Skeletal muscle tissue (tissue), 4 donors: ENCODE data around the gene CLDN18. TPM values are rescaled to one million over a fixed set of nuclear protein-coding genes. Genes with fewer than 3 reads are reported as not detected.

Experiments
- H3K27ac ChIP-seq: one replicate; pipeline ENCODE4 v1.7.0; 2013; ENCODE audit warnings: mild to moderate bottlenecking, low read depth, low read length, inconsistent platforms
- H3K27me3 ChIP-seq, 3 donors: one replicate each; pipeline ENCODE4 v1.7.0; 2013; ENCODE audit warnings: low read length in 3 of 3; ENCODE audit not compliant: control insufficient read depth in 3 of 3, insufficient read depth in 3 of 3
- H3K36me3 ChIP-seq, 3 donors: one replicate each; pipeline ENCODE4 v1.7.0; 2013; ENCODE audit warnings: low read length in 3 of 3; ENCODE audit not compliant: control insufficient read depth in 3 of 3, insufficient read depth in 3 of 3
- H3K4me1 ChIP-seq, 3 donors: one replicate each; pipeline ENCODE4 v1.7.0; 2013; ENCODE audit warnings: low read length in 3 of 3, mild to moderate bottlenecking in 3 of 3; ENCODE audit not compliant: control insufficient read depth in 3 of 3, insufficient read depth in 3 of 3
- H3K4me3 ChIP-seq, 3 donors: one replicate each; pipeline ENCODE4 v1.7.0; 2013; ENCODE audit warnings: low read length in 3 of 3
- H3K9ac ChIP-seq, 3 donors: one replicate each; pipeline ENCODE4 v1.7.0; 2013; ENCODE audit warnings: low read length in 3 of 3, mild to moderate bottlenecking in 3 of 3, moderate library complexity in 2 of 3, low read depth in 1 of 3
- H3K9me3 ChIP-seq, 3 donors: one replicate each; pipeline ENCODE4 v1.7.0; 2013; ENCODE audit warnings: low read length in 3 of 3; ENCODE audit not compliant: control insufficient read depth in 3 of 3
- total RNA-seq: library from RNA; depleted of rRNA; stranded (reverse); fragments of >200 nt; gene quantifications from one replicate; pipeline ENCODE4 v1.2.3, GENCODE V29; 2014
- donor health status: Osteomylitis.

The CLDN18 gene
- total RNA-seq, 1 donor from 2014 or later = under 0.01 TPM

DNA sequence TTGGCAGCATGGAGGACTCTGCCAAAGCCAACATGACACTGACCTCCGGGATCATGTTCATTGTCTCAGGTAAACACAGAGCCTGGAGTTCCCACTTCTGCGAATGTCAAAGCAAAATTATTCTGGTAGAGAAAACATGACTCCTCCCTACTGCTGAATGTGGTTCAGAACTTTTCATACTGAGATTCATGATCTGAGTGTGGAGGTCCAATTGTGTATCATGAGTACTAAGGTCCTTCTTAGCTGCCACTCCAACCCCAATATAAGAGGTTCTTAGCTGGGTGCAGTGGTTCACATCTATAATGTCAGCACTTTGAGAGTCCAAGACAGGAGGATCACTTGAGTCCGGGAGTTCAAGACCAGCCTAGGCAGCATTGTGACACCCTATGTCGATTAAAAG lies 13.8 kb downstream of the CLDN18 start:
- Histone ChIP-seq H3K9me3 (no peaks in the 10 kb centered on the region), H3K9ac (no peak overlapping the region), H3K4me3 (no peak overlapping the region), H3K27ac (no peak overlapping the region), H3K36me3 (no peaks in the 10 kb centered on the region), H3K27me3 (no peaks in the 10 kb centered on the region), H3K4me1 (no peaks in the 10 kb centered on the region)

DNA sequence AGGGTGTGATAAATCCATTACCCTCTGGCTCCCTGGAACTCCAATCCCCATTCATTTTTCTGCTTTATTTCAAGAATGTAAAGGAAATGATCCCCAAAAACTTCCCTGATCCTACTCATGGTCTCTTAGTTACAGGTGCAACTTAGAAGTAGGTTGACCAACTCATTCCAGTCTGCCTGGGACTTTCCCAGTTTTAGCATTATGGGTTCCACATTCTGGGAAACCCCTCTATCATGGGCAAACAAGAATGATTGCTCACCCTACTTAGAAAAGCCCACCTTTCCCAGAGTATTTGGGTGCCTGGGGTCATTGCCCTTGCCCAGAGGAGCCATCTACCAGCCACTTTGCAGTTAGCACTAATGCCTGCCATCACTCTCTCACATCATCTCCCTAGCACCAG lies 15.6 kb downstream of the CLDN18 start:
- Histone ChIP-seq H3K36me3 (no peaks in the 10 kb centered on the region), H3K27ac (no peak overlapping the region), H3K4me1 (no peaks in the 10 kb centered on the region), H3K4me3 (no peak overlapping the region), H3K27me3 (no peaks in the 10 kb centered on the region), H3K9me3 (no peaks in the 10 kb centered on the region), H3K9ac (no peak overlapping the region)

DNA sequence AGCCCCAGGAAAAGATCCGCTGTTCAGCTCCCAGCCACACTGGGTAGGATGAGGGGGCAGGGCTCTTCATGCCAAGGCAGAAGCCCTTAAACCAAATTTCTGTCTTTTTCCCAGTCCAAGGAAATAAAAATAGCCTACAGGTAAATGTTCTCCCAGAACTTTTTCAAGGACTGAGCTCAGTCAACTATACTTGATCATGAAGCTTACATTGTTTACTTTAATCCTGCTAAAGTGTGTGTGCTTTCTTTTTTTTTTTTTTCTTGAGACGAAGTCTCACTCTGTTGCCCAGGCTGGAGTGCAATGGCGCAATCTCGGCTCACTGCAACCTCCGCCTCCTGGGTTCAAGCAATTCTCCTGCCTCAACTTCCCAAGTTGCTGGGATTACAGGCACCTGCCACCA lies 17.9 kb downstream of the CLDN18 start:
- Histone ChIP-seq H3K4me1 (no peaks in the 10 kb centered on the region), H3K27me3 (no peaks in the 10 kb centered on the region), H3K9ac (no peak overlapping the region), H3K36me3 (no peaks in the 10 kb centered on the region), H3K9me3 (no peaks in the 10 kb centered on the region), H3K4me3 (no peak overlapping the region), H3K27ac (no peak overlapping the region)

DNA sequence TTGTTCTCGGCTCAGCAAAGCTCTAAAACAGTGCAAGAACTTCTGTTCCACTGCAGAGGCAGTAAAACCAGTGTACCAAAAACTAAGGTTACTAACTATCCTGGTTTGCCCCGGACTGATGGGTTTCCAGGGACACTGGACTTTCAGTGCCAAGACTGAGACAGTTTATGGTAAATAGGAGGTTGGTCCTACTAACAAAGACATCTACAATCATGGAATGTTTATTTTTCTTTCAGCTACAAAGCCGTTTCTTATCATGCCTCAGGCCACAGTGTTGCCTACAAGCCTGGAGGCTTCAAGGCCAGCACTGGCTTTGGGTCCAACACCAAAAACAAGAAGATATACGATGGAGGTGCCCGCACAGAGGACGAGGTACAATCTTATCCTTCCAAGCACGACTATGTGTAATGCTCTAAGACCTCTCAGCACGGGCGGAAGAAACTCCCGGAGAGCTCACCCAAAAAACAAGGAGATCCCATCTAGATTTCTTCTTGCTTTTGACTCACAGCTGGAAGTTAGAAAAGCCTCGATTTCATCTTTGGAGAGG lies 20.8 kb downstream of the CLDN18 start:
- Histone ChIP-seq H3K27me3 (no peaks in the 10 kb centered on the region), H3K4me1 (no peaks in the 10 kb centered on the region), H3K36me3 (no peaks in the 10 kb centered on the region), H3K4me3 (no peak overlapping the region), H3K9me3 (no peaks in the 10 kb centered on the region), H3K9ac (no peak overlapping the region), H3K27ac (no peak overlapping the region)

DNA sequence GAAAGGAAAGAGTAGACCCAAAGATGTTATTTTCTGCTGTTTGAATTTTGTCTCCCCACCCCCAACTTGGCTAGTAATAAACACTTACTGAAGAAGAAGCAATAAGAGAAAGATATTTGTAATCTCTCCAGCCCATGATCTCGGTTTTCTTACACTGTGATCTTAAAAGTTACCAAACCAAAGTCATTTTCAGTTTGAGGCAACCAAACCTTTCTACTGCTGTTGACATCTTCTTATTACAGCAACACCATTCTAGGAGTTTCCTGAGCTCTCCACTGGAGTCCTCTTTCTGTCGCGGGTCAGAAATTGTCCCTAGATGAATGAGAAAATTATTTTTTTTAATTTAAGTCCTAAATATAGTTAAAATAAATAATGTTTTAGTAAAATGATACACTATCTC lies 21.6 kb downstream of the CLDN18 start:
- Histone ChIP-seq H3K4me1 (no peaks in the 10 kb centered on the region), H3K9ac (no peak overlapping the region), H3K27me3 (no peaks in the 10 kb centered on the region), H3K36me3 (no peaks in the 10 kb centered on the region), H3K4me3 (no peak overlapping the region), H3K9me3 (no peaks in the 10 kb centered on the region), H3K27ac (no peak overlapping the region)

DNA sequence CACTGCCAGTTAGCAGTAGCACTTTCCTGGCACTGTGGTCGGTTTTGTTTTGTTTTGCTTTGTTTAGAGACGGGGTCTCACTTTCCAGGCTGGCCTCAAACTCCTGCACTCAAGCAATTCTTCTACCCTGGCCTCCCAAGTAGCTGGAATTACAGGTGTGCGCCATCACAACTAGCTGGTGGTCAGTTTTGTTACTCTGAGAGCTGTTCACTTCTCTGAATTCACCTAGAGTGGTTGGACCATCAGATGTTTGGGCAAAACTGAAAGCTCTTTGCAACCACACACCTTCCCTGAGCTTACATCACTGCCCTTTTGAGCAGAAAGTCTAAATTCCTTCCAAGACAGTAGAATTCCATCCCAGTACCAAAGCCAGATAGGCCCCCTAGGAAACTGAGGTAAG lies 22.6 kb downstream of the CLDN18 start:
- no peak overlapping the region for H3K27ac ChIP-seq
- H3K9ac ChIP-seq = no peak overlapping the region

DNA sequence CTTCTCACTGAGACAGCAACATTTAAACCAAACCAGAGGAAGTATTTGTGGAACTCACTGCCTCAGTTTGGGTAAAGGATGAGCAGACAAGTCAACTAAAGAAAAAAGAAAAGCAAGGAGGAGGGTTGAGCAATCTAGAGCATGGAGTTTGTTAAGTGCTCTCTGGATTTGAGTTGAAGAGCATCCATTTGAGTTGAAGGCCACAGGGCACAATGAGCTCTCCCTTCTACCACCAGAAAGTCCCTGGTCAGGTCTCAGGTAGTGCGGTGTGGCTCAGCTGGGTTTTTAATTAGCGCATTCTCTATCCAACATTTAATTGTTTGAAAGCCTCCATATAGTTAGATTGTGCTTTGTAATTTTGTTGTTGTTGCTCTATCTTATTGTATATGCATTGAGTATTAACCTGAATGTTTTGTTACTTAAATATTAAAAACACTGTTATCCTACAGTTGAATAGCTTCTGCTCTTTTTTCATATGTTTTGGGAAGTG lies 23.3 kb downstream of the CLDN18 start:
- Histone ChIP-seq H3K27me3 (no peaks in the 10 kb centered on the region), H3K4me1 (no peaks in the 10 kb centered on the region), H3K27ac (no peak overlapping the region), H3K9ac (no peak overlapping the region), H3K9me3 (no peaks in the 10 kb centered on the region), H3K4me3 (no peak overlapping the region), H3K36me3 (no peaks in the 10 kb centered on the region)

More for the DNA sequence above, 22.6 kb downstream of the CLDN18 start:
- Histone ChIP-seq H3K4me3 (no peak overlapping the region), H3K4me1 (no peaks in the 10 kb centered on the region), H3K36me3 (no peaks in the 10 kb centered on the region), H3K9me3 (no peaks in the 10 kb centered on the region), H3K27me3 (no peaks in the 10 kb centered on the region)

DNA sequence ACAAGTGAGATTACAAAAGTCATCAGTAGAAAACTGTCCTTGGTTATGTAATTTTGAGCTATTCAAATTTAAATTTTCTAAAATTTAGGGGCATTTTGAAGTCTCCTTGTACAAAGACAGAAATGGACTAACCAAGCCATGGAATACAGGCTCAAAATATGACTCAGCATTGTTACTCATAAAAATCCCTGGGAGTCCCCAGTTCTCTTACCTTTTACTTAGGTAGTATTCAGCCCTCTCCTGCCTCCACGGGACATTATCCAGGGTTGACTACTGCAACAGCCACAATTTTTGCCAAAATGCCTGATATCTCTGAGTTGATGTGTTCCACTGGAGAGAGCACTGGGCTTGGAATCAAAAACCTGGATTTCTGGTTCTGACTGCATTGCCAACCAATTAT lies 25.0 kb downstream of the CLDN18 start:
- Histone ChIP-seq H3K27ac (no peak overlapping the region), H3K9me3 (no peaks in the 10 kb centered on the region), H3K36me3 (no peaks in the 10 kb centered on the region), H3K4me1 (no peaks in the 10 kb centered on the region), H3K9ac (no peak overlapping the region), H3K27me3 (no peaks in the 10 kb centered on the region), H3K4me3 (no peak overlapping the region)

DNA sequence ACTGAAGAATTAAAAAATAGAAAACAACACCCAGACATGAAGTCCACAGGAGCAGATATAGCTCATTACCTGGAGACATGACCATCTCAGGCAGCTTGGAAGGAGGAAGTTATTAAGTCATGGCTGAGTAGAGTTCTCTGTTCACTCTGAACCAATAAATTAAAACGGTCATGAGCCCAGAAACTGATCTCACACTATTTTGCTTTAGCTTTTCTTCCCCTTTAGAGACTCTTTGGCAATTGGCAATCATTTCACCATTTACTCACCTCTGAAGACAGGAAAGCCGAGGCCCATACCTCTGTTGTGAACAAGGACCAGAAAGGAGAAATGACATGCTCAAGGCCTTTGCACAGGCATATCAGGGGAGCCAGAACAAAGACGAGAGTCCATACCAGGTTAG lies 26.6 kb downstream of the CLDN18 start:
- no peak overlapping the region for H3K4me3 ChIP-seq
- no peaks in the 10 kb centered on the region for H3K4me1 ChIP-seq
- no peaks in the 10 kb centered on the region for H3K36me3 ChIP-seq

DNA sequence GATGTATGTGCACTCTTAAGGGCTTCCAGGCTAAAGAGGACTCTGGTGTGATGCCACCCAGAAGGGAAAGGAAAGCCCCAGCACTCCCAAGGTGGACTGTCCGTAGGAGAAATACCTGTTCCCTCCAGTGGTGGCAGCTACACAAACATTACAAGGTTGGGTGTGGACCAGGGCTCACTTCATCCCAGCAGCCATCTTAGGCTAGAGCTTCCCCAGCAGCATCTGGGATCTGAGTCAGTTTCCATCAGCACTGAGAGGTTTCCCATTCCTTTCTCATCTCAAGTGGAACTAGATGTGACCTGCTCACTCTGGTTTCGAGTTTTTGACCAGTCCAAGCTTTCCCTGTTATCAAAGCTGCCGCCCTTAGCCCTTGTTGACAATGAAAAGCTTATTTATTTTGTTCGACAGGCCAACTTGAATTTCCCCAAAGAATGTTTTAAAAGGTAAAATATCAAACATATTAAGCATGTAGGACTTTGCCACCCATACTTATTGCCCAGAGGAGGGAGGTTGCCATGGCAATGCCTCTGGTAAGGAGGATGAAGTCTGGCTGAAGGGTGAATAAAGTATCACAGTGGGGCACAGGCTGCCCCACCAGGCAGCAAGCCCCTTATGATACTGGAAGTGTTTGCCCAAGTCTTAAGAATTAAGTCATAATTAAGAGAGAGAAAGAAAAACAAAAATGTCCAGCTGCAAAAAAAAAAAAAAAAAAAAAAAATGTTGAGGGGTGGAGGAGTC lies 28.9 kb downstream of the CLDN18 start:
- H3K9me3 ChIP-seq = no peaks in the 10 kb centered on the region
- H3K27me3 ChIP-seq = no peaks in the 10 kb centered on the region
- H3K4me3 ChIP-seq = no peak overlapping the region
- no peak overlapping the region for H3K9ac ChIP-seq
- H3K36me3 ChIP-seq = no peaks in the 10 kb centered on the region
- no peaks in the 10 kb centered on the region for H3K4me1 ChIP-seq
- H3K27ac ChIP-seq = no peak overlapping the region

More for the DNA sequence above, 26.6 kb downstream of the CLDN18 start:
- H3K9me3 ChIP-seq = no peaks in the 10 kb centered on the region
- H3K9ac ChIP-seq = no peak overlapping the region
- no peak overlapping the region for H3K27ac ChIP-seq
- H3K27me3 ChIP-seq = no peaks in the 10 kb centered on the region
